ENCODE measurements around the gene SULT1B1.

Gene SULT1B1

GRCh38 chr4:69684804-69685203, 75.6 kb downstream of the SULT1B1 start:
- no peak for DNase-seq
